Measurements from ENCODE around the gene SIPA1L3.

DNA sequence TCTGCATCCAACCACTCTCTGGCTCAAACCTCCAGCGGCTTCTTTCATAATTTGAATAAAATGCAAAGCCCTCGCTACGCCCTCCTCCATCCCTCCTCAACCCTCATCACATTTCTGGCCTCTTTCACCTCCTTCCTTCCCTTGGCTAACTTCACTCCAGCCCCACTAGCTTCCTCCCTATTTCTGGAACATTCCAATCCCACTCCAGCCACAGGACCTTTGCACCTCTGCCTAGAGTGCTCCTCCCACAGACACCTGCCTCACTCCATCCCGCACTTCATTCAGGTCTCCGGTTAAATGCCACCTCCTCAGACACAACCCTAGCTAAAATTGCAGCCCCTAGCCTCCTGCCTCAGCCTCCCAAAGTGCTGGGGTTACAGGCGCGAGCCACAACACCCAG, 324.9 kb downstream of the SIPA1L3 start:
- TF ChIP-seq, protein P1, sequence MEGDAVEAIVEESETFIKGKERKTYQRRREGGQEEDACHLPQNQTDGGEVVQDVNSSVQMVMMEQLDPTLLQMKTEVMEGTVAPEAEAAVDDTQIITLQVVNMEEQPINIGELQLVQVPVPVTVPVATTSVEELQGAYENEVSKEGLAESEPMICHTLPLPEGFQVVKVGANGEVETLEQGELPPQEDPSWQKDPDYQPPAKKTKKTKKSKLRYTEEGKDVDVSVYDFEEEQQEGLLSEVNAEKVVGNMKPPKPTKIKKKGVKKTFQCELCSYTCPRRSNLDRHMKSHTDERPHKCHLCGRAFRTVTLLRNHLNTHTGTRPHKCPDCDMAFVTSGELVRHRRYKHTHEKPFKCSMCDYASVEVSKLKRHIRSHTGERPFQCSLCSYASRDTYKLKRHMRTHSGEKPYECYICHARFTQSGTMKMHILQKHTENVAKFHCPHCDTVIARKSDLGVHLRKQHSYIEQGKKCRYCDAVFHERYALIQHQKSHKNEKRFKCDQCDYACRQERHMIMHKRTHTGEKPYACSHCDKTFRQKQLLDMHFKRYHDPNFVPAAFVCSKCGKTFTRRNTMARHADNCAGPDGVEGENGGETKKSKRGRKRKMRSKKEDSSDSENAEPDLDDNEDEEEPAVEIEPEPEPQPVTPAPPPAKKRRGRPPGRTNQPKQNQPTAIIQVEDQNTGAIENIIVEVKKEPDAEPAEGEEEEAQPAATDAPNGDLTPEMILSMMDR (conservative IDR thresholded peaks at IDR 0.05) = no peak
- no peak for TF ChIP-seq ZFX (IDR thresholded peaks at IDR 0.05)

Data from C4-2B (cell line).